ENCODE data around the gene PCDHB6. TPM values are rescaled to one million over a fixed set of nuclear protein-coding genes. Genes with fewer than 3 reads are reported as not detected.
"Not testable (repeated sequence)": the region's sequence is repeated elsewhere in the genome, so short reads cannot be mapped to it uniquely, and the experiment has no call there.

The PCDHB6 gene
- total RNA-seq, 1 donor: 0.72 TPM

- Histone ChIP-seq H2AFZ (ENCODE audit: low read length) (no peak overlapping the region), H3K4me2 (ENCODE audit: insufficient read depth, low read length) (no peak overlapping the region), H3K27me3 (ENCODE audit: insufficient read depth, low read length) (no peaks in the 10 kb centered on the region), H3K4me1 (ENCODE audit: insufficient read depth, low read length) (no peaks in the 10 kb centered on the region), H3K79me2 (ENCODE audit: insufficient read depth, low read length) (no peaks in the 10 kb centered on the region), H3K27ac (ENCODE audit: low read depth, low read length) (no peak overlapping the region), H3K36me3 (ENCODE audit: insufficient read depth, low read length) (no peaks in the 10 kb centered on the region), H3K4me3 (ENCODE audit: insufficient read depth, low read length) (no peak overlapping the region), H3K9me3 (ENCODE audit: low read depth, low read length) (no peaks in the 10 kb centered on the region), H4K20me1 (ENCODE audit: insufficient read depth, low read length) (no peaks in the 10 kb centered on the region)
- TF ChIP-seq CTCF (IDR thresholded peaks at IDR 0.05; ENCODE audit: extremely low read depth, low read depth, low read length): no peak
- no peak for DNase-seq (ENCODE audit: insufficient read length, low spot score, missing footprints)
These were observed 46.5 kb downstream of the PCDHB6 start for GRCh38 chr5:141196363-141196762.

GRCh38 chr5:141199359-141200235 lies 49.7 kb downstream of the PCDHB6 start, which contains the start of gene PCDHB11:
TSS of gene PCDHB11 (plus strand) at chr5:141199627. CDS start at chr5:141199775, 148 bp downstream.
- no peaks in the 10 kb centered on the region for H3K79me2 ChIP-seq (ENCODE audit: insufficient read depth, low read length)
- H3K4me1 ChIP-seq (ENCODE audit: insufficient read depth, low read length): no peaks in the 10 kb centered on the region
- H3K36me3 ChIP-seq (ENCODE audit: insufficient read depth, low read length): no peaks in the 10 kb centered on the region
- no peak for DNase-seq (ENCODE audit: insufficient read length, low spot score, missing footprints)
- H3K27ac ChIP-seq (ENCODE audit: low read depth, low read length): no peak within 1 kb of the TSS
- peak within 1 kb of the TSS; percentile 23 for H3K4me2 ChIP-seq (ENCODE audit: insufficient read depth, low read length)
- H4K20me1 ChIP-seq (ENCODE audit: insufficient read depth, low read length): no peaks in the 10 kb centered on the region
- H3K9me3 ChIP-seq (ENCODE audit: low read depth, low read length): no peaks in the 10 kb centered on the region
- no peak for TF ChIP-seq CTCF (IDR thresholded peaks at IDR 0.05; ENCODE audit: extremely low read depth, low read depth, low read length)
- H3K27me3 ChIP-seq (ENCODE audit: insufficient read depth, low read length): no peaks in the 10 kb centered on the region
- H2AFZ ChIP-seq (ENCODE audit: low read length): peak within 1 kb of the TSS; percentile 35
- H3K4me3 ChIP-seq (ENCODE audit: insufficient read depth, low read length): no peak within 1 kb of the TSS

GRCh38 chr5:141201126-141201525 lies 51.3 kb downstream of the PCDHB6 start:
- not testable (repeated sequence) for H3K36me3 ChIP-seq (ENCODE audit: insufficient read depth, low read length); H4K20me1 ChIP-seq (ENCODE audit: insufficient read depth, low read length); H3K4me1 ChIP-seq (ENCODE audit: insufficient read depth, low read length); H3K27ac ChIP-seq (ENCODE audit: low read depth, low read length); H3K4me3 ChIP-seq (ENCODE audit: insufficient read depth, low read length); H3K4me2 ChIP-seq (ENCODE audit: insufficient read depth, low read length); H3K27me3 ChIP-seq (ENCODE audit: insufficient read depth, low read length); H2AFZ ChIP-seq (ENCODE audit: low read length); H3K9me3 ChIP-seq (ENCODE audit: low read depth, low read length); H3K79me2 ChIP-seq (ENCODE audit: insufficient read depth, low read length); DNase-seq (ENCODE audit: insufficient read length, low spot score, missing footprints)

GRCh38 chr5:141201646-141202045 lies 51.8 kb downstream of the PCDHB6 start:
- H3K4me3 ChIP-seq (ENCODE audit: insufficient read depth, low read length); DNase-seq (ENCODE audit: insufficient read length, low spot score, missing footprints); H3K4me1 ChIP-seq (ENCODE audit: insufficient read depth, low read length); H3K27me3 ChIP-seq (ENCODE audit: insufficient read depth, low read length); H3K4me2 ChIP-seq (ENCODE audit: insufficient read depth, low read length); H2AFZ ChIP-seq (ENCODE audit: low read length); H4K20me1 ChIP-seq (ENCODE audit: insufficient read depth, low read length); H3K9me3 ChIP-seq (ENCODE audit: low read depth, low read length); H3K36me3 ChIP-seq (ENCODE audit: insufficient read depth, low read length); H3K79me2 ChIP-seq (ENCODE audit: insufficient read depth, low read length); H3K27ac ChIP-seq (ENCODE audit: low read depth, low read length): not testable (repeated sequence)

Other genes with a start within 250 kb of the PCDHB6 start
- gene PCDHAC1, start 223.8 kb upstream of the PCDHB6 start, total RNA-seq: 0.29 and 0.36 TPM in 2 replicates
- gene PCDHAC2, start 183.6 kb upstream of the PCDHB6 start, total RNA-seq: 0.36 and 0.59 TPM in 2 replicates
- gene PCDHB1, start 98.7 kb upstream of the PCDHB6 start, total RNA-seq: not detected in 2 replicates
- 1.2 and 1.4 TPM in 2 replicates for gene PCDHB2, start 55.4 kb upstream of the PCDHB6 start, total RNA-seq
- gene PCDHB3, start 49.6 kb upstream of the PCDHB6 start, total RNA-seq: 0.36 and 0.88 TPM in 2 replicates
- gene PCDHB4, start 28.2 kb upstream of the PCDHB6 start, total RNA-seq: 1.1 and 1.2 TPM in 2 replicates
- gene PCDHB5, start 14.9 kb upstream of the PCDHB6 start, total RNA-seq: 1.5 and 2.9 TPM in 2 replicates
- 2.2 and 2.4 TPM in 2 replicates for gene PCDHB7, start 22.6 kb downstream of the PCDHB6 start, total RNA-seq
- 0.36 and 0.88 TPM in 2 replicates for gene PCDHB8, start 27.7 kb downstream of the PCDHB6 start, total RNA-seq
- gene PCDHB16, start 32.3 kb downstream of the PCDHB6 start, total RNA-seq: 1.1 and 3.5 TPM in 2 replicates
- 1.2 and 1.8 TPM in 2 replicates for gene PCDHB9, start 37.1 kb downstream of the PCDHB6 start, total RNA-seq
- gene PCDHB10, start 42.3 kb downstream of the PCDHB6 start, total RNA-seq: 2.2 and 2.7 TPM in 2 replicates
- gene PCDHB11, start 49.6 kb downstream of the PCDHB6 start, total RNA-seq: 1.1 and 1.8 TPM in 2 replicates
- gene PCDHB12, start 58.7 kb downstream of the PCDHB6 start, total RNA-seq: 0.59 and 0.72 TPM in 2 replicates
- 2.1 and 2.2 TPM in 2 replicates for gene PCDHB13, start 63.9 kb downstream of the PCDHB6 start, total RNA-seq
- gene PCDHB14, start 73.3 kb downstream of the PCDHB6 start, total RNA-seq: 2.7 and 2.9 TPM in 2 replicates
- 0.88 and 1.1 TPM in 2 replicates for gene PCDHB15, start 95.3 kb downstream of the PCDHB6 start, total RNA-seq
- gene SLC25A2, start 154.0 kb downstream of the PCDHB6 start, total RNA-seq: 0.36 and 0.59 TPM in 2 replicates
- gene TAF7, start 170.7 kb downstream of the PCDHB6 start, total RNA-seq: 44.2 and 48.1 TPM in 2 replicates
- 1.1 and 1.5 TPM in 2 replicates for gene PCDHGA1, start 180.5 kb downstream of the PCDHB6 start, total RNA-seq
- gene PCDHGA2, start 188.7 kb downstream of the PCDHB6 start, total RNA-seq: 2.7 and 2.9 TPM in 2 replicates
- gene PCDHGA3, start 193.8 kb downstream of the PCDHB6 start, total RNA-seq: 2.4 and 2.9 TPM in 2 replicates
- 3.3 and 5.0 TPM in 2 replicates for gene PCDHGB1, start 200.0 kb downstream of the PCDHB6 start, total RNA-seq
- gene PCDHGA4, start 205.0 kb downstream of the PCDHB6 start, total RNA-seq: 6.8 and 6.9 TPM in 2 replicates
- gene PCDHGB2, start 209.9 kb downstream of the PCDHB6 start, total RNA-seq: 4.3 and 5.6 TPM in 2 replicates
- 2.5 and 2.7 TPM in 2 replicates for gene PCDHGA5, start 214.1 kb downstream of the PCDHB6 start, total RNA-seq
- gene PCDHGB3, start 220.2 kb downstream of the PCDHB6 start, total RNA-seq: 6.2 and 8.0 TPM in 2 replicates
- 5.0 and 5.1 TPM in 2 replicates for gene PCDHGA6, start 223.8 kb downstream of the PCDHB6 start, total RNA-seq
- 6.5 TPM in 2 replicates for gene PCDHGA7, start 232.7 kb downstream of the PCDHB6 start, total RNA-seq
- 14.1 and 15.9 TPM in 2 replicates for gene PCDHGB4, start 237.6 kb downstream of the PCDHB6 start, total RNA-seq
- 3.5 and 3.6 TPM in 2 replicates for gene PCDHGA8, start 242.6 kb downstream of the PCDHB6 start, total RNA-seq
- 21.5 and 24.2 TPM in 2 replicates for gene PCDHGB5, start 247.9 kb downstream of the PCDHB6 start, total RNA-seq